GM20431 (cell line): ENCODE measurements around the gene AATK.
"Not testable (repeated sequence)": the region's sequence is repeated elsewhere in the genome, so short reads cannot be mapped to it uniquely, and the experiment has no call there.

Experiments used
- in situ Hi-C: fragments of 300-500 bp; cut with MseI, MboI; formaldehyde crosslinking; loops from one replicate; pipeline ENCODE4 v1.15.0; 2020; ENCODE audit warnings: low sequenced_read_pairs; ENCODE audit not compliant: unreplicated experiment

Gene AATK

GRCh38 chr17:81150377-81151077 is 15.5 kb downstream of the AATK start:
- in situ Hi-C loops = no loop called here

GRCh38 chr17:81148986-81149533 is 17.0 kb downstream of the AATK start:
- in situ Hi-C loops = no loop called here

- in situ Hi-C loops = no loop called here
These were observed 17.4 kb downstream of the AATK start for GRCh38 chr17:81148571-81148970.

- in situ Hi-C loops = no loop called here
These were observed 18.3 kb downstream of the AATK start for GRCh38 chr17:81147701-81148100.

- in situ Hi-C loops = not testable (repeated sequence)
These were observed 19.8 kb downstream of the AATK start for GRCh38 chr17:81146208-81146607.

- in situ Hi-C loops = no loop called here
These were observed 21.6 kb downstream of the AATK start for GRCh38 chr17:81144423-81144781.

- in situ Hi-C loops = no loop called here
These were observed 22.2 kb downstream of the AATK start for GRCh38 chr17:81143717-81144422.

- in situ Hi-C loops = no loop called here
These were observed 22.9 kb downstream of the AATK start for GRCh38 chr17:81143200-81143527.

- in situ Hi-C loops = no loop called here
These were observed 23.5 kb downstream of the AATK start for GRCh38 chr17:81142301-81143199.

- in situ Hi-C loops = no loop called here
These were observed 25.3 kb downstream of the AATK start for GRCh38 chr17:81140695-81141094.

GRCh38 chr17:81140018-81140417 is 26.0 kb downstream of the AATK start:
- in situ Hi-C loops = no loop called here

- in situ Hi-C loops = no loop called here
These were observed 26.6 kb downstream of the AATK start for GRCh38 chr17:81139428-81139827.

GRCh38 chr17:81138500-81138899 is 27.5 kb downstream of the AATK start:
- in situ Hi-C loops = no loop called here

- in situ Hi-C loops = no loop called here
These were observed 27.9 kb downstream of the AATK start for GRCh38 chr17:81138083-81138482.

GRCh38 chr17:81137248-81137647 is 28.8 kb downstream of the AATK start:
- in situ Hi-C loops = no loop called here

- in situ Hi-C loops = no loop called here
These were observed 29.7 kb downstream of the AATK start for GRCh38 chr17:81136366-81136765.

- in situ Hi-C loops = no loop called here
These were observed 30.3 kb downstream of the AATK start for GRCh38 chr17:81135505-81136278.

- in situ Hi-C loops = no loop called here
These were observed 31.8 kb downstream of the AATK start for GRCh38 chr17:81134064-81134781.
